Dedifferentiated amniotic fluid mesenchymal stem cell (primary cell): ENCODE measurements around the gene NRIP3.

Source experiments
- DNase-seq: peaks from one replicate; pipeline ENCODE4 v3.0.0-alpha.2; 2016; ENCODE audit errors: extremely low spot score

NRIP3 gene

GRCh38 chr11:8932564-8933180 lies 71.1 kb downstream of the NRIP3 start, which contains the start of gene C11orf16:
Gene C11orf16, minus strand, starts transcription at chr11:8932947. Its CDS starts 639 bp downstream, at chr11:8932308.
- DNase-seq = no peak
